ENCODE results near the gene ATP8B3. TPM values are rescaled to one million over a fixed set of nuclear protein-coding genes. Genes with fewer than 3 reads are reported as not detected.

ATP8B3 gene
- total RNA-seq, 2 donors from 2014 or later = 2.3 to 2.8 TPM

DNA sequence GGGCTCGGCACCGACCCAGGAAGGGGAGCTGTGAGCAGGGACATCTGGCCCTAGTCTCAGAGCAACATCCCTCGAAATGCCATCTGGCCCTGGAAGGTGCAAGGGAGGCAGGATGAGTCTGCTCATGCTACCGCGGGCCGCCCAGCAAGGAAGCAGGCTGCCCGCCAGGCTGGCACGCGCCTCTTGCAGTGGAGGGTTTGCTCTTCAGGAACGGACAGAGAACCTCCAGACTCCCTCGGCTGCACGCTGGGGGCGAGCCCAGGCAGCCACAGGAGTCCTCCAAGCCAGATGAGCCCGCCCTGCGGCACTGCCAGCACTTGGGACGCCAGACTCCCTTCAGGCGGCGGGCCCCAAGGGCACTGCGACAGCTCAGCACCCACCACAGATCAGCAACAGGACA lies 10.1 kb upstream of the ATP8B3 start:
- H3K27ac Mint-ChIP-seq = no peak overlapping the region
- no peak for ATAC-seq
- H3K4me3 Mint-ChIP-seq = no peak overlapping the region
- peaks cover 0 to 3% of the 10 kb centered on the region in 2 donors for H3K4me1 Mint-ChIP-seq (ENCODE audit: low read depth in 2 of 2)
- H3K27me3 Mint-ChIP-seq = no peaks in the 10 kb centered on the region
- H3K9me3 Mint-ChIP-seq = no peaks in the 10 kb centered on the region
- no peak for DNase-seq (ENCODE audit: low spot score)
- no peaks in the 10 kb centered on the region for H3K36me3 Mint-ChIP-seq

DNA sequence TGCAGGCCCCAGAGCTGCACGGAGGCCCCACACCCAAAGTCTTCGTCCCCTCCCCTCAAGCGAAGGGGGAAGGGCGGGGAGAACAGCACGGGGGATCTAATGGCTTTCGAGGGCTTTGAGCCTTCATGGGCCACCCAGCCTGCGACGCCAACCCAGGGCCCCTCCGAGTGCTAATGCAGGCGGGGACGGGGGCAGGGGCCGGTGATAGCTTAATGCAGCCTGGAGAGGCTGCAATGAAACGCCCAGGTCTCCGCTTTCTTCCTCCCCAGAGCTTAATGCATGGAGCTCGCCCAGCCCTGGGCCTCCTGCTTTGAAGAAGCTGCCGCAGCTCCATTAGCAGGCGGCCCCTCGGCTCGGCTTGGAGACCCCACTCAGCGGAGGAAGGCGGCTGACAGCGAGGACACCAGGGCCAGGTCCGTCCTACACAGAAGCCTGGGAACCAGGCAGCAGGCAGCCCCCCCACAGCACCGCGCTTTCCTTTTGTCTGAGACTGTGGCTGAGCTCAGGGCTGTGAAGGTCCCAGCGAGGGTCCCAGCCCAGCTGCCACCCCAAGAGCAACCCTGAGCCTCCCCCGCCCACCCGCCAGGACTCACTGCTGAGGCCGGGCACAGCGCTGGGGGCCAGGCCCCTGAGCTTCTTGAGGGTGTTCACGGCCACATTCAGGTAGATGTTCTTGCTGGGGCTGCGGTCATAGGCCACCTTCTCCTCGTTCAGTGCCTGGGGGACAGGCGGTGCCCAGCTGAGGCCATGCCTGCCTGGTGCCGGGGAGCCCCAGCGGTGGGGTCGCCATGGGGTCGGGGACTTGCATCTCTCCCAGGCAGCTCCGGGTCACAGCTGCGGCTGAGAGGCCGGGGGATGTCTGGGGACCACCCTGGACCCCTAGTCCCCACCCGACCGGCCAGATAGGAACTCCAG lies 7.5 kb upstream of the ATP8B3 start:
- DNase-seq (ENCODE audit: low spot score) (no peak), ATAC-seq (no peak)
- Mint-ChIP-seq H3K4me3 (no peak overlapping the region), H3K36me3 (no peaks in the 10 kb centered on the region), H3K27me3 (no peaks in the 10 kb centered on the region), H3K4me1 (ENCODE audit: low read depth in 2 of 2) (peaks cover 0 to 3% of the 10 kb centered on the region in 2 donors), H3K27ac (no peak overlapping the region), H3K9me3 (no peaks in the 10 kb centered on the region)

DNA sequence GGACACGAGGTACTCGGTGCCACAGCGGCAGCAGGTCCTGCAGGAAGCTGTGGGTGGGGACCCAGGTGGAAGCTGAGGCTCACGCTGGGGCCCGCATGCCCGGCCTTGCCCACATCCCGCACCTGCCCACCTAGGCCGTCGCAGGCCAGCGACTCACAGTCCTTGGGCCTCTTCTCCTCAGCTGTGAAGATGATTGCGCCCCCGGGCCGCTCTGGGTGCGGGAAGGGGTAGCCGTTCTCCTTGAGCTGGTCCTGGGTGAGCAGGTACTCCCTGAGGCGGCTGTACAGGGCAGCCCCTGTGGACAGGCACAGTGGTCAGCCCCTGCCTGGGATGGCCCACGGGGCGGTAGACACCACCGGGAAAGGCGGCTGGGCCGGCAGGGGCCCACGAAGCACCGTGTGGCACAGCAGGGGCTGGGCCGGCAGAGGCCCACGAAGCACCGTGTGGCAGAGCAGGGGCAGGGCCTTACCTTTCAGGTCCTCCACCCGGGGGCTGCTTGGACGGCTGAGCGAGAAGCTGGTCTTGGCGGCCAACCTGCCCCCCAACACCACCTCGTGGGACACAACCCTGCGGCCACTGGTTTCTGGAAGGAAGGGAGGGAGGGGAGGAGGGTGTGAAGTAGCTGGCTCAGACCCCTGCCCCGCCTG lies 6.6 kb upstream of the ATP8B3 start:
- DNase-seq (ENCODE audit: low spot score) (no peak), ATAC-seq (no peak)
- no peak overlapping the region for H3K4me3 Mint-ChIP-seq
- no peaks in the 10 kb centered on the region for H3K9me3 Mint-ChIP-seq
- H3K27ac Mint-ChIP-seq = no peak overlapping the region
- H3K27me3 Mint-ChIP-seq = no peaks in the 10 kb centered on the region
- H3K4me1 Mint-ChIP-seq (ENCODE audit: low read depth in 2 of 2) = peaks cover 0 to 3% of the 10 kb centered on the region in 2 donors
- H3K36me3 Mint-ChIP-seq = no peaks in the 10 kb centered on the region

DNA sequence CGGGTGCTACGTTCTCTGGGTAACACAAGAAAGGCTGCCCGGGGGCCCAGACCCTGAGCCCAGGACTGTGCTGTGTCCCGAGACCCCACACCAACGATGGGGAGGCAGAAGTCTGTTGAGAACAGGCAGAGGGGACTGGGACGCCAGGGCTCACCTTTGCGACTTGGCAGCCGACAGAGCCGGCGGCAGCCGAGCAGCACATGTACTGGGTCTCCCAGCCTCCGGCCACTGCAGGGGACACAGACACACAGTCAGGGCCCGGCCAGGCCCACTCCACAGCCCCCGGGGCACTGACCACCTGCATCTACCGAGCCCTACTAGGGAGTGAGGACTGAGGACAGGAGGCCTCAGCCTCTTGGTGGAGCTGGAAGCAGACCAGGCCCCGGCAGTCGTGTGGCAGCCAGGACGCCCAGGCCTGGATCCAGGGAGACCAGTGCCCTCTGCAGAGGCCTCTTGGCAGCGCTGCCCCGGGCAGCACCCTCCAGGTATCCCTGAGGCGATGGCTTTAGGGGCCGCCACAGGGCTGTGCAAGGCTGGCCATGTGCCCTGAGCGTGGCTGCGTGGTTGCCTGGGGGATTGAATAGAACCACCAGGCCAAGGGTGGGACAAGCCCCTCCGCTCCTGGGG lies 5.6 kb upstream of the ATP8B3 start:
- H3K4me1 Mint-ChIP-seq (ENCODE audit: low read depth in 2 of 2) = peaks cover 6 to 8% of the 10 kb centered on the region in 2 donors
- H3K36me3 Mint-ChIP-seq = no peaks in the 10 kb centered on the region

DNA sequence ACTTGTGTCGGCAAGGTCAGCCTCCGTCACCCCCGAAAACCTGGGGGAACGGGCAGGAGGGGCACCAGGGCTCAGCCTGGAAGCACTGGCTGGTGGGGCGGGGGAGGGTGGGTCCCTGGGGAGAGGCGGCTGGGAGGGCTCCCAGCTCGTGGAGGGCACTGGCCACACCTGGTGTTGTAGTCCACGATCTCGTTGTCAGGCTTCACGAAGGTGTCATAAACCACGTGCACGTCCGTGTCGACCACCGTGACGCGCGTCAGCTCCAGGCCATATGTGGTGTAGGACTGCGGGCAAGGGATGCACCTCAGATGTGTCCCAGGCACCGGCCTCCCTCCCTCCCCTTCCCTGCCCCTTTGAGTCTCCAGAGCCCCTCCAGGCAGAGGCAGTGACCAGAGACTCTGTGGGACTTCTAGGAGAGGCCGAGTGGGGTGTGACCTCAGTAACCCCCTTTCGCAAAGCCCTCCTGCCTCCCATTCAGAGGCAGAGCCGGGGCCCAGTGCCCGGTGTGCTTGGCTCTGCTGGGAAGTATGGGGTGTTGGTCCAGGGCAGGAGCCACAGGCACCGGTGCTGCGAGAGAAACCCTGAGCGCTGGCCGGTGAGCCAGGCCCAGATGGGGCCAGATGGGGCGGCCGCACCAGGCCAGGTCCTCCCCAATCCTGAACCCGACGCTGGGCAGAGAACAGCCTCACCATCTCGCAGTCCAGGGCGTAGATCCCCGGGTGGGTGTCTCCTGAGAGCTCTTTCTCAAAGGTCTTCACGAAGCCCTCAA lies 4.6 kb upstream of the ATP8B3 start:
- Mint-ChIP-seq H3K9me3 (no peaks in the 10 kb centered on the region), H3K36me3 (no peaks in the 10 kb centered on the region), H3K4me1 (ENCODE audit: low read depth in 2 of 2) (peaks cover 10 to 12% of the 10 kb centered on the region in 2 donors), H3K27me3 (no peaks in the 10 kb centered on the region), H3K27ac (no peak overlapping the region), H3K4me3 (no peak overlapping the region)
- DNase-seq (ENCODE audit: low spot score) (no peak), ATAC-seq (no peak)

More for the DNA sequence above, 5.6 kb upstream of the ATP8B3 start:
- H3K9me3 Mint-ChIP-seq = no peaks in the 10 kb centered on the region
- DNase-seq (ENCODE audit: low spot score) (no peak), ATAC-seq (no peak)
- H3K27me3 Mint-ChIP-seq = no peaks in the 10 kb centered on the region
- H3K27ac Mint-ChIP-seq = no peak overlapping the region
- no peak overlapping the region for H3K4me3 Mint-ChIP-seq

DNA sequence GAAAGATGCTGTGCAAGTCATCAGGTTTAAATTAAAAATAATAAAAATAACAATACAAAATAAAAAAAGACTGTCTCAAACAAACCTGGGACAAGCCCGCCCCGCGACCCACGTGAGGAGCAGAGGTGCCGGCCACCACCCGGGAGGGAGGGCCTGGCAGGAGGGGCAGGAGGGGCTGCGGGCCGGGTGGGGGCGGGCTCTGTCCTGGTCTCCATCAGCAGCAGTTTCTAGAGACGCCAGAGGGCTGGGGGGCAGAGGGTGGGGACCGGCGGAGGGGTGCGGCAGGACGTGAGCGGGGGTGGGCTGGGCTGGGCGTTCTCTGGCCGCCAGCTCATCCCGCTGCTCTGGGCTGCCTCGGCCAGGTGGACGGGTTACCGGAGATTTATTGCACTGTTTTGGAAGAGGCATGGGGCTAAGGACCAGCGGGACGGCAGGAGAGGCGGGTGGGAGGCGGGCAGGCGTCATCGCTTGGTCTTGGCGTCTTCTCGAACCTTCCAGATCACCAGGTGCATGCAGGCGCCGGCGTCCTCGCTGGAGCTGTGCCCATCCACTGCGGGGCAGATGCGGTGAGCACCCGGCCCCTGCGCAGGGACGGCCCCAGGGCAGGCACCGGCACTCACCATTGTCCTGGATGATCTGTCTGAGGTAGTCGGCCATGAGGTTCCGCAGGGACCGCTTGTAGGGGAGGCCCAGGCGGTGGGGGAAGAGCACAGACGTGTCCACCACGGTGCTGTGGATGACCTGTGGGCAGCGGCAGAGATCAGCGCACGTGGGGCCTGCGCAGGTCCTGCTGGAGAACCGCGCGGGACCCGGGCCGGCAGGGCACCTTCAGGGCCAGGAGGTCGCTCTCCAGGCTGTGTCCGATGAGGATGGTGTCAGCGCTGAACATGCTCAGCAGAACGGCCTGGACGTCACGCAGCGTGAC lies 3.8 kb upstream of the ATP8B3 start:
- ATAC-seq = no peak
- no peaks in the 10 kb centered on the region for H3K27me3 Mint-ChIP-seq
- no peaks in the 10 kb centered on the region for H3K9me3 Mint-ChIP-seq
- DNase-seq (ENCODE audit: low spot score) = no peak
- no peak overlapping the region for H3K27ac Mint-ChIP-seq
- no peak overlapping the region for H3K4me3 Mint-ChIP-seq
- no peaks in the 10 kb centered on the region for H3K36me3 Mint-ChIP-seq
- H3K4me1 Mint-ChIP-seq (ENCODE audit: low read depth in 2 of 2) = peaks cover 10 to 13% of the 10 kb centered on the region in 2 donors

DNA sequence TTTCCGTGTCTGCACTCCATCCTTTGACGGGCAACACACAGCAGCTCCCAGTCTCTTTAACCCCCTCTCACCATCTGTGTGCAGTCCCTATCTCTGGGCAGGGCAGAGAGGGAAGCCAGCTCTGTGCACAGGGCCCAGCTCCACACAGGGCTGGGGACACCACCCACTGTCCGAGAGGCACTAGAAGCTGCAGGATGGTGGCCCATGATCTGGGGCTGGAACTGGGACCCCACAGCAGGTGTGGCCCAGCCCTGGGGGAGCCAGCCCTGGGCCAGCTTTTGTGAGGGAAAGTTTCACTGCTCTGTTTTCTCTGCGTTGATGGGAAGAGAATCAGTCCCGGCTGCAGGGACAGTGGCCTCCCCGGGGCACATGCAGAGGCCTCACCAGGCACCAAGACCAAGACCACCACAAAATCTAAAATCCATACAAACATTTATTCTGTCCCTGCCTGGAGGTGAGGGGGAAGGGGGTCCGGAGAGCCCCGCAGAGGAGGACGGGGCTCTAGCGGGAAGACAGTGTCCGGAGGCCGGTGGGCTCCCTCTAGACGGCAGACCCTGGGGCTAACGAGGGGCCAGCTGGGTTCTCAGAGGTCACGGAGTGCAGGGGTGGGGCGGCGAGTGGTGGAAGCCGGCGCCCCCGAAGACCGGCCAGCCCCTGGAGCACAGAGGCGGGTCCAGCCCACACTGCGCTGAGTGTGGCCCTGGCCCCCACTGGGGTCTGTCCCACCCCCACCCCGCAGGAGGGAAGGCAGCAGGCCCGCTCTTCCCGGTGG lies 2.9 kb upstream of the ATP8B3 start:
- H3K4me1 Mint-ChIP-seq (ENCODE audit: low read depth in 2 of 2) = peaks cover 10 to 14% of the 10 kb centered on the region in 2 donors
- ATAC-seq (no peak), DNase-seq (ENCODE audit: low spot score) (no peak)
- H3K4me3 Mint-ChIP-seq = no peak overlapping the region
- H3K27me3 Mint-ChIP-seq = no peaks in the 10 kb centered on the region
- no peaks in the 10 kb centered on the region for H3K36me3 Mint-ChIP-seq
- no peak overlapping the region for H3K27ac Mint-ChIP-seq
- no peaks in the 10 kb centered on the region for H3K9me3 Mint-ChIP-seq

DNA sequence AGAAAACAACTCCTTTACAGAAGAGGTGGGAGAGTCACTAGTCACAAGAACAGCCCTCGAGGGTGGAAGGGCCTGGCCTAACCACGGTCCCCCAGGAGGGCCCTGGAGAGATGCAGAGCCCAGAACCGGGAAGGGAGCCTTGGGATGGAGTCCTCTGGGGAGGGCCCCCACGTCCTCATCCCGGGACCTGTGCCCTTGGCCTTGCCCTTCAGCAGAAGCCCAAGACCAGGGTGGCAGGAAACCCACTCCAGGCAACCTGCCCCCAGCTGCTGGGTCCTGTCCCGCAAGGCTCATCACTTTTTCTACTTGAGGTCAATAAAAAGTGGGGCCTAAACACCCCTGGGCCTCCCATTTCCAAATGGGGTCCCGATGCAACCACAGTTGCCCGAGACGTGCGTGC lies 2.3 kb upstream of the ATP8B3 start:
- Mint-ChIP-seq H3K9me3 (no peaks in the 10 kb centered on the region), H3K36me3 (no peaks in the 10 kb centered on the region), H3K4me3 (no peak overlapping the region), H3K27me3 (no peaks in the 10 kb centered on the region), H3K27ac (no peak overlapping the region), H3K4me1 (ENCODE audit: low read depth in 2 of 2) (peaks cover 10 to 14% of the 10 kb centered on the region in 2 donors)
- DNase-seq (ENCODE audit: low spot score) = no peak
- ATAC-seq = no peak

DNA sequence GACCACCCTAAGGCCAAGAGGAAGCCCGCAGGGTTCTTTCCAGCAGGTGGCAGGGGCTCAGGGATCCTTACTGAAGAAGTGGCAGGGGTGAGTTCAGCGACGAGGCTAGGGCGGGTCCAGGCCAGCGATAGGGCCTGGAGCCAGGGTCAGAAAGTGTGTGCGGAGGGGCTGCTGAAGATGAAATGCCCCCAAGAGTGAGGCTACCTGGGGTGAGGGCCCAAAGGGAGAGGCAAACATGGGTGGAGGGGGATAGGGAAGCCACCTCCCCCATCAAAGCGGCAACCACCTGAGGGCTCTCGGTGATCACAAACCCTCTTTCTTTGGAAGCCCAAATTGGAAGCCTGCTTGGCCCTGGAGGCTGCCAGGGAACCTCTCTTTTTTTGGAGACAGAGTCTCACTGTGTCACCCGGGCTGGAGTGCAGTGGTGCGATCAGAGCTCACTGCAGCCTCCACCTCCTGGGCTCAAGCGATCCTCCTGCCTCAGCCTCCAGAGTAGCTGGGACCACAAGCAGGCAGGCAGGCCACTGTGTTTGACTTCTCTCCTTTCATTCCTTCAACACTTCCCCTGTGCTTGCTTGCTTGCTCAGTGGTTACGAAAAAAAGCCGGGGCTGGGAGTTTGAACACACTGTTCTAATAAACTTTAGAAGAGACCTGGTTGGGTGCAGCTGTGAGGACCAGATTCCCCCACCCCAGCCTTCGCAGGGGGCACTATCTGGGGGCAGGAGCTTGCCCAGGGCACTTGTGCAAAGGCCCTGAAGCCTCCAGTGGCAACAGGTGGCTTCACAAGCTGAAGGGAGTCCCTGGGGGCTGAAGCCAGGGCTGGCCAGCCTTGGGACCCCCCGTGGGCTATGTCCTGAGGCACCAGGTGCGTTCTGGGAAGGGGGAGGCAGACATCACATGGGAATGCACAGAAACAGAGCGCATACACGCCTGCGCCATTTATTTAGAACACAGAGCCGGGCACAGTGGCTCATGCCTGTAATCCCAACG lies 1.4 kb upstream of the ATP8B3 start:
- Mint-ChIP-seq H3K27me3 (no peaks in the 10 kb centered on the region), H3K27ac (peak overlapping the region; percentile 73 to 93), H3K36me3 (no peaks in the 10 kb centered on the region), H3K4me3 (peak overlapping the region; percentile 91), H3K4me1 (ENCODE audit: low read depth in 2 of 2) (peaks cover 10 to 14% of the 10 kb centered on the region in 2 donors), H3K9me3 (no peaks in the 10 kb centered on the region)
- DNase-seq (ENCODE audit: low spot score) = no peak
- ATAC-seq = no peak

DNA sequence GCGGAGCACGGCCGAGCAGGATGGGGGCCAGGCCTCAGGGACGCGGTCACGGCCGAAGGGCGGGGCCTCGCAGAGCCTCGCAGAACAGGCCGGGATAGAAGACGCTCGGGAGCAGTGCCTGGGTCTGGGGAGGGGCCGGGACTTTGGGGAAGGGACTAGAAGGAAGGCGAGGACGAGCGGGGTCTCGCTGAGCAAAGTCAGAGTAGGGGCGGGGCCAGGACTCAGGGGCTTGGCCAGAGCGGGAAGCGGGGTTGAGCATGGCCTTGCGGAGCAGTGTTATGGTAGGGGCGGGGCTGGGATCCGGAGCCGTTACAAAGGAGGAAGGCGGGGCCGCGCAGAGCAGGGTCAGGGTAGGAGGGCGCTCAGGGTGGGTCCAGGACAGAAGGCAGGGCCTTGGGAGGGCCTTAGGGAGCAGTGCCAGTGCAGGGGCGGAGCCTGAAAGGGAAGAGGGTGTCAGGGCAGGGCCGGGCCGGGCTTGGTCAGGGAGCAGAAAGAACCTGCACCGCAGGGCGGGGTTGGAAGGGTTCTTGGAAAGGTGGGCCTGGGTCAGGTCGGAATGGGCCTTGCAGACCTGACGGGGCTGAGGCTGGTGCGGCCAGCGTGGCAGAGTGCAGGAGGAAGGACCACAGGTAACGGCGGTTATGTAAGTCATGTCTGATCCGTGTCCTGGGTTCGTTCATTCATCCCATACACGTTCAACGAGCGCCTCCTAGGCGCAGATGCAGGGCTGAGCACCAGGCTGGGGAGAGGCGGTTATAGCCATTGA lies 533 bp upstream of the ATP8B3 start:
- Mint-ChIP-seq H3K36me3 (no peaks in the 10 kb centered on the region), H3K27ac (peak overlapping the region; percentile 73 to 93), H3K27me3 (no peaks in the 10 kb centered on the region), H3K4me1 (ENCODE audit: low read depth in 2 of 2) (peaks cover 10 to 11% of the 10 kb centered on the region in 2 donors), H3K4me3 (peak overlapping the region; percentile 91), H3K9me3 (no peaks in the 10 kb centered on the region)
- peak; percentile 96 for DNase-seq (ENCODE audit: low spot score)
- peak; percentile 93 for ATAC-seq

DNA sequence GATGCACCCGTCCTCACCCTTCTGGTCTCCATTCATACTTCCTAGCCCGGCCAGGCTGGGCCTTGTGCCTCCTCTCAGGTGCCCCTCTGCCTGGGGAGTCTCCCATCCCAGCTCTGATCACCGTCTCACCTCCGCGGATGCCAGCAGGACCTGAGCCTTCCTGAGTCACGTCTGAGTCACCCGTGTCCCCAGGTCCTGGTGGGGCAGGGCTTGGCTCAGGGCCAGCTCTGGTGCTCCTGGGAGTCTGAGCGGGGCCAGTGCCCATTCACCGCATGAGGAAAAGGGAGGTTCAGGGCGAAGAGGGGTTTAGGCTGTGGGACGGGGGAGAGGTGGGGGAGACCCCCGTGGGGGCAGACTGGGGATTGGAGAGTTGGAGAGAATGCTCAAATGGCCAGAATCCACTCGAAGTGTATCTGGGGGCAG lies 593 bp downstream of the ATP8B3 start:
- DNase-seq (ENCODE audit: low spot score) (no peak), ATAC-seq (no peak)
- no peaks in the 10 kb centered on the region for H3K9me3 Mint-ChIP-seq
- no peaks in the 10 kb centered on the region for H3K27me3 Mint-ChIP-seq
- H3K4me3 Mint-ChIP-seq = peak overlapping the region; percentile 91
- H3K27ac Mint-ChIP-seq = no peak overlapping the region
- no peaks in the 10 kb centered on the region for H3K36me3 Mint-ChIP-seq
- H3K4me1 Mint-ChIP-seq (ENCODE audit: low read depth in 2 of 2) = peaks cover 10 to 11% of the 10 kb centered on the region in 2 donors

Measured in natural killer cell treated with Interleukin-12 subunit alpha and Interleukin-12 subunit beta and Interleukin-15 and Interleukin-18, amount 100 ng/mL, for 72 hours (primary cell).